Stimulated activated effector memory CD8-positive, alpha-beta T cell treated with anti-CD3 and anti-CD28 coated beads, Interleukin-12 subunit alpha, Interleukin-12 subunit beta, amount 100 ng/mL, for 72 hours (primary cell): ENCODE measurements around the gene LONP2.
A peak's percentile ranks its signal among the peaks of the same experiment; 100 is the strongest.

Experiments used
- ATAC-seq: fragments of 150-1000 bp; cut with Tn5 transposase; 2 replicates; pipeline ENCODE4 v1.10.0; 2021
- DNase-seq, 2 donors: peaks; one replicate each; pipeline ENCODE4 v3.0.0; 2021 to 2022; ENCODE audit warnings: low spot score in 2 of 2
- H3K27ac Mint-ChIP-seq: one replicate; pipeline ENCODE4 v1.8.0; 2022; ENCODE audit warnings: mild to moderate bottlenecking, mixed read lengths
- H3K36me3 Mint-ChIP-seq: one replicate; pipeline ENCODE4 v1.8.0; 2022; ENCODE audit warnings: mild to moderate bottlenecking, mixed read lengths
- H3K4me1 Mint-ChIP-seq: one replicate; pipeline ENCODE4 v1.8.0; 2022; ENCODE audit warnings: mixed read lengths
- H3K4me3 Mint-ChIP-seq: one replicate; pipeline ENCODE4 v1.8.0; 2022; ENCODE audit warnings: mild to moderate bottlenecking, mixed read lengths
- H3K9me3 Mint-ChIP-seq: one replicate; pipeline ENCODE4 v1.8.0; 2022; ENCODE audit warnings: mixed read lengths

The LONP2 gene, protein sequence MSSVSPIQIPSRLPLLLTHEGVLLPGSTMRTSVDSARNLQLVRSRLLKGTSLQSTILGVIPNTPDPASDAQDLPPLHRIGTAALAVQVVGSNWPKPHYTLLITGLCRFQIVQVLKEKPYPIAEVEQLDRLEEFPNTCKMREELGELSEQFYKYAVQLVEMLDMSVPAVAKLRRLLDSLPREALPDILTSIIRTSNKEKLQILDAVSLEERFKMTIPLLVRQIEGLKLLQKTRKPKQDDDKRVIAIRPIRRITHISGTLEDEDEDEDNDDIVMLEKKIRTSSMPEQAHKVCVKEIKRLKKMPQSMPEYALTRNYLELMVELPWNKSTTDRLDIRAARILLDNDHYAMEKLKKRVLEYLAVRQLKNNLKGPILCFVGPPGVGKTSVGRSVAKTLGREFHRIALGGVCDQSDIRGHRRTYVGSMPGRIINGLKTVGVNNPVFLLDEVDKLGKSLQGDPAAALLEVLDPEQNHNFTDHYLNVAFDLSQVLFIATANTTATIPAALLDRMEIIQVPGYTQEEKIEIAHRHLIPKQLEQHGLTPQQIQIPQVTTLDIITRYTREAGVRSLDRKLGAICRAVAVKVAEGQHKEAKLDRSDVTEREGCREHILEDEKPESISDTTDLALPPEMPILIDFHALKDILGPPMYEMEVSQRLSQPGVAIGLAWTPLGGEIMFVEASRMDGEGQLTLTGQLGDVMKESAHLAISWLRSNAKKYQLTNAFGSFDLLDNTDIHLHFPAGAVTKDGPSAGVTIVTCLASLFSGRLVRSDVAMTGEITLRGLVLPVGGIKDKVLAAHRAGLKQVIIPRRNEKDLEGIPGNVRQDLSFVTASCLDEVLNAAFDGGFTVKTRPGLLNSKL

GRCh38 chr16:48244080-48244862 lies at the start of gene LONP2:
Gene LONP2, plus strand, starts transcription at chr16:48244300. Its CDS starts 89 bp downstream, at chr16:48244389.
- H3K36me3 Mint-ChIP-seq = peaks cover 13% of the 10 kb centered on the region
- H3K9me3 Mint-ChIP-seq = no peaks in the 10 kb centered on the region
- DNase-seq = peak; percentile 91 to 96
- H3K4me3 Mint-ChIP-seq = peak within 1 kb of the TSS; percentile 98
- ATAC-seq = peak; percentile 100
- peaks cover 23% of the 10 kb centered on the region for H3K4me1 Mint-ChIP-seq
- peak within 1 kb of the TSS; percentile 94 for H3K27ac Mint-ChIP-seq

- no peak for DNase-seq
- H3K4me3 Mint-ChIP-seq = no peak overlapping the region
These were observed 49.1 kb upstream of the LONP2 start for GRCh38 chr16:48194828-48195556.

DNA sequence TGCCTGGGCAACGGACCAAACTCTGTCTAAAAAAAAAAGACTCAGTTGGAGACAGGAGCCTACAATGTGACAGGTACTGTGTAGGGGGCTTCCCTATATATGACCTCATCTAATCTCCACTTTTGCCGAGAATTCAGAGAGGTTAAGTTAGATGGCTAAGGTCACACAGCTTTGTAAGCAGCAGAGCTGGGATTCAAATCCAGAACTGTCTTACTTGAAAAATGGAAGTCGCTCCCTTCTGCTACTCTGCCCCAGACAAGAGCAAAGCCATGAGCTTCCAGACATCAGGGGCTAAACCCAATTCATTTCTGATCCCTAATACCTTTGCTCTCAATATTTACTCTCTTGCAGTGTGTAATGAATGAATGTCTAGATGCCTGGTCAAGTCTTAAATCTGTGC lies 46.8 kb upstream of the LONP2 start:
- H3K27ac Mint-ChIP-seq = no peak overlapping the region
- no peak for ATAC-seq

More at GRCh38 chr16:48194828-48195556, 49.1 kb upstream of the LONP2 start:
- ATAC-seq = no peak
- Mint-ChIP-seq H3K36me3 (no peaks in the 10 kb centered on the region), H3K4me1 (no peaks in the 10 kb centered on the region), H3K9me3 (no peaks in the 10 kb centered on the region), H3K27ac (no peak overlapping the region)

GRCh38 chr16:48201515-48202201 lies 42.4 kb upstream of the LONP2 start:
- no peak for ATAC-seq
- no peak for DNase-seq

More for the DNA sequence above, 46.8 kb upstream of the LONP2 start:
- DNase-seq = no peak
- no peak overlapping the region for H3K4me3 Mint-ChIP-seq
- H3K9me3 Mint-ChIP-seq = no peaks in the 10 kb centered on the region
- no peaks in the 10 kb centered on the region for H3K4me1 Mint-ChIP-seq
- no peaks in the 10 kb centered on the region for H3K36me3 Mint-ChIP-seq

GRCh38 chr16:48203974-48204824 lies 39.9 kb upstream of the LONP2 start:
- no peaks in the 10 kb centered on the region for H3K9me3 Mint-ChIP-seq
- no peak overlapping the region for H3K4me3 Mint-ChIP-seq
- peaks cover 8% of the 10 kb centered on the region for H3K4me1 Mint-ChIP-seq
- H3K36me3 Mint-ChIP-seq = no peaks in the 10 kb centered on the region
- DNase-seq (no peak), ATAC-seq (no peak)
- no peak overlapping the region for H3K27ac Mint-ChIP-seq

More at GRCh38 chr16:48201515-48202201, 42.4 kb upstream of the LONP2 start:
- Mint-ChIP-seq H3K36me3 (no peaks in the 10 kb centered on the region), H3K9me3 (no peaks in the 10 kb centered on the region), H3K4me1 (peaks cover 4% of the 10 kb centered on the region), H3K4me3 (no peak overlapping the region), H3K27ac (no peak overlapping the region)

DNA sequence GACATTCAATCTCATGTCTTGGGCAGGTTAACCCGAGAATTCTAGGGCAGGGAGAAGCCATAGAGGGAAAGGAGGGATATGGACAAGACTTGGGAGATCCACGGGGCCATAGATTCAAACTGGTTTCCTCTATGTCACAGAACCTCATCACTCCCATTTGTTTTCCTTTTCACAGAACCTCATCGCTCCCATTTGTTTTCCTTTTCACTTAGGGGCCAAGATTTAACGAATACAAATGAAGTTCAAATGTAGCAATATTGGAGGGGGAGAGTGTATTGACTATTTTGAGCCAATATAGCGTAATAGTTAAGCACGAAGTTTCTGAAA lies 39.3 kb upstream of the LONP2 start:
- Mint-ChIP-seq H3K4me1 (peaks cover 8% of the 10 kb centered on the region), H3K27ac (no peak overlapping the region), H3K9me3 (no peaks in the 10 kb centered on the region), H3K4me3 (no peak overlapping the region), H3K36me3 (no peaks in the 10 kb centered on the region)
- ATAC-seq (no peak), DNase-seq (no peak)

GRCh38 chr16:48206594-48207242 lies 37.4 kb upstream of the LONP2 start:
- H3K4me3 Mint-ChIP-seq = no peak overlapping the region
- H3K9me3 Mint-ChIP-seq = no peaks in the 10 kb centered on the region
- H3K4me1 Mint-ChIP-seq = peaks cover 8% of the 10 kb centered on the region
- H3K36me3 Mint-ChIP-seq = no peaks in the 10 kb centered on the region
- ATAC-seq = peak; percentile 91
- no peak overlapping the region for H3K27ac Mint-ChIP-seq
- DNase-seq = no peak

- H3K36me3 Mint-ChIP-seq = no peaks in the 10 kb centered on the region
- H3K27ac Mint-ChIP-seq = no peak overlapping the region
- DNase-seq (no peak), ATAC-seq (no peak)
- peaks cover 8% of the 10 kb centered on the region for H3K4me1 Mint-ChIP-seq
- H3K9me3 Mint-ChIP-seq = no peaks in the 10 kb centered on the region
- no peak overlapping the region for H3K4me3 Mint-ChIP-seq
These were observed 33.4 kb upstream of the LONP2 start for GRCh38 chr16:48210747-48211146.

DNA sequence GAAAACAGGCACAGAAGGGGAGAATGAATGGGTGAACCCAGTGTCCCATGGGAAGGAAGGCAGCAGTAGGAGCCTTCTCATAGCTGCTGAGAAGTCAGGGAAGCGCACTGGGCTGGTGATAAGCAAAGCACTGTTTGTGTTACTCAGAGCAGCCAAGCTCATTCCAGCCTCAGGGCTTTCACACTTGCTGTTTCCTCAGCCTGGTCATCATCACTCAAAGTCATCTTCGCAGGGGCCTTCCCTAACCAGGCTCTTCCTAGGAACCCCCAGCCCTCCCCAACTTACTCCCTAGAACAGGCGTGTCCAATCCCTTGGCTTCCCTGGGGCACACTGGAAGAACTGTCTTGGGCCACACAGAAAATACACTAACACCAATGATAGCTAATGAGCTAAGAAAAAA lies 32.1 kb upstream of the LONP2 start:
- H3K4me3 Mint-ChIP-seq = no peak overlapping the region
- no peaks in the 10 kb centered on the region for H3K36me3 Mint-ChIP-seq
- ATAC-seq = no peak

DNA sequence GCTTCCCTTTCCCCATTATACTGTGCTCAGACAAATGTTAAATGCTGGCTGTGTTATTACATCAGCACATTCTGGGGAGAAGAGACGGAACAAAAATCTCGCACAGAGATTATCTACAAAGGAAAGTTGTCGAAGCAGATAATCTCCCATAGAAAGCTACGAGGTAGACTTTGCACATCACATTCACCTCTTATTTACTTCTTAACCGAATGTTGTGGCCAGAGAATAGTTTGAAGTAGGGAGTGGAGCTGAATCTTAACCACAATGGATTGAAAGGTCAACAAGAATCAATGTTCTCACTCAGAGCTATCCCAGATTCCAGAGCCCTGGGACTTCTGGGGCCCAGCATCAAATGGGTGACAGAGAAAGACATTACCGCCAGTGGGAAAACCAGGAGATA lies 28.4 kb upstream of the LONP2 start:
- Mint-ChIP-seq H3K4me3 (no peak overlapping the region), H3K4me1 (no peaks in the 10 kb centered on the region), H3K36me3 (no peaks in the 10 kb centered on the region), H3K9me3 (no peaks in the 10 kb centered on the region), H3K27ac (no peak overlapping the region)
- ATAC-seq (no peak), DNase-seq (no peak)

More for the DNA sequence above, 32.1 kb upstream of the LONP2 start:
- Mint-ChIP-seq H3K9me3 (no peaks in the 10 kb centered on the region), H3K4me1 (no peaks in the 10 kb centered on the region), H3K27ac (no peak overlapping the region)
- no peak for DNase-seq

DNA sequence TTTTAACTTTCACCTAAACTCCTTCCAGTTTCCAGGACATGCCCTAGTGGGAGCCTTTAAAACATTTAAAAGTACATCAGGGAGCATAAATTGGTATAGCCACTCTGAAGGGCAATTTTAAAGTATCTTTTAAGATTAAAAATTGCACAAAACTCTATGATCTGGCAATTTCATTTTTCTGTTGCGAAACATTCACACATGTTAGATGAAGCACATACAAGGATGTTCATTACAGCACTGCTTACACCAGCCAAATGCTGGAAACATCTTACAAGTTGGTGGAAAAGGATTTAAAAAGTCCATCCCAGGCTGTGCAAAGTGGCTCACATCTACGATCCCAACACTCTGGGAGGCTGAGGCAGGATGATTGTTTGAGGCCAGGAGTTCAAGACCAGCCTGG lies 26.4 kb upstream of the LONP2 start:
- H3K9me3 Mint-ChIP-seq = no peaks in the 10 kb centered on the region

DNA sequence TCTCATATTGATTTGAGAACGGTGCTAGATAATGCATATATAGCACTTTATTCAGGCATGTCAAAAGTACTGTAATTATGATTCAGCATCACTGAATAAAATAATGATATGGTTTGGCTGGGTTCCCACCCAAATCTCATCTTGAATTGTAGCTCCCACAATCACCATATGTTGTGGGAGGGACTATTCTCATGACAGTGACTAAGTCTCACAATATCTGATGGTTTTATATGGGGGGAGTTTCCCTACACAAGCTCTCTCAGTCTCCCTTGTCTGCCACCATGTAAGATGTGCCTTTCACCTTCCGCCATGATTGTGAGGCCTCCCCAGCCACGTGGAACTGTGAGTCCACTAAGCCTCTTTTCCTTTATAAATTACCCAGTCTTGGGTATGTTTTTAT lies 25.6 kb upstream of the LONP2 start:
- H3K4me1 Mint-ChIP-seq = no peaks in the 10 kb centered on the region
- no peak overlapping the region for H3K4me3 Mint-ChIP-seq
- DNase-seq = no peak
- H3K27ac Mint-ChIP-seq = no peak overlapping the region
- no peaks in the 10 kb centered on the region for H3K9me3 Mint-ChIP-seq
- no peak for ATAC-seq
- H3K36me3 Mint-ChIP-seq = no peaks in the 10 kb centered on the region

More for the DNA sequence above, 26.4 kb upstream of the LONP2 start:
- no peak for ATAC-seq
- no peak for DNase-seq
- H3K27ac Mint-ChIP-seq = no peak overlapping the region
- no peak overlapping the region for H3K4me3 Mint-ChIP-seq
- no peaks in the 10 kb centered on the region for H3K4me1 Mint-ChIP-seq
- H3K36me3 Mint-ChIP-seq = no peaks in the 10 kb centered on the region

DNA sequence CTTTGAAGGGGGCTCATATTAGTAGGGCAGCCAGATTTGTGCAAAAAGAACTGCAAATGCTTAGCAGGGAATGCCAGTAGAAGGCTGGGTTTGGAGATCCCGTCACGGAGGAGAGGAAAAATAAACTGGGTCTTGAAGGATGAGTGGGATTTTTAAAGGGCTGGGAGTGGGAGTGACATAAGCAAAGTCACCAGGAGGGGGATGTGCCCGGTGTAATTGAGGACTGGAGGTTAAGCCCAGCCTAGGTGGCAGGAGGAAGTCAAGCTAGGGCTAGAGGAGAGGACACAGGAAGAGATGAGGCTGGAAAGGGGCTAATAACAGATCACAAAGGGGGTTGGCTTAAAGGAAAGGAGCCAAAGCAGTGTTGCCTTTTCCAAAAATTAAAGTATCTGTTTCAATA lies 23.2 kb upstream of the LONP2 start:
- Mint-ChIP-seq H3K9me3 (no peaks in the 10 kb centered on the region), H3K4me3 (no peak overlapping the region), H3K4me1 (no peaks in the 10 kb centered on the region), H3K36me3 (no peaks in the 10 kb centered on the region), H3K27ac (no peak overlapping the region)
- DNase-seq (no peak), ATAC-seq (no peak)
